GM12865 (cell line): ENCODE measurements around the gene USB1.

Experiments
- DNase-seq: peaks from one replicate; pipeline ENCODE4 v3.0.0; 2010; ENCODE audit warnings: low read depth
- H3K4me3 ChIP-seq: 2 replicates; pipeline ENCODE4 v1.5.1; 2011; ENCODE audit warnings: mild to moderate bottlenecking, low read depth, low read length, control low read depth
- TF ChIP-seq, protein P1 (sequence below): IDR thresholded peaks from 2 replicates; pipeline ENCODE4 v1.5.1; 2011; ENCODE audit warnings: low read length, control low read depth, low read depth, inconsistent platforms; ENCODE audit not compliant: insufficient read depth; ENCODE audit errors: missing control alignments

USB1 gene

DNA sequence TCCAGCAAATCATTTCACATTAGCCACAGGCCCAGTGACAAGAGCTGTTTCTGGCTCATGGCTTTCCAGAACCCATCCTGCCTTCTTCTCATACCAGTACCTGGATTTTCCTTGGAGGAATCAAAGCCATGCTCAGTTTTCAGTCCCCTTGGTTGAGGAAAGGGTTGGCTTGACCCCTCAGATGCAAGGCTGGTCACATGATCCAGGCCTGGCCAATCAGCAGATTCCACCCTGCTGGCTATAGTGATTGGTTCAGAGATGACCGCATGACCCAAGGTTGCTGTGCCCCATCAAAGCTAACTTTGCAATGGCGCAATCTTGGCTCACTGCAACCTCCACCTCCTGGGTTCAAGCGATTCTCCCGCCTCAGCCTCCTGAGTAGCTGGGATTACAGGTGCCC, 69.4 kb downstream of the USB1 start:
- no peak overlapping the region for H3K4me3 ChIP-seq
- TF ChIP-seq, protein P1, sequence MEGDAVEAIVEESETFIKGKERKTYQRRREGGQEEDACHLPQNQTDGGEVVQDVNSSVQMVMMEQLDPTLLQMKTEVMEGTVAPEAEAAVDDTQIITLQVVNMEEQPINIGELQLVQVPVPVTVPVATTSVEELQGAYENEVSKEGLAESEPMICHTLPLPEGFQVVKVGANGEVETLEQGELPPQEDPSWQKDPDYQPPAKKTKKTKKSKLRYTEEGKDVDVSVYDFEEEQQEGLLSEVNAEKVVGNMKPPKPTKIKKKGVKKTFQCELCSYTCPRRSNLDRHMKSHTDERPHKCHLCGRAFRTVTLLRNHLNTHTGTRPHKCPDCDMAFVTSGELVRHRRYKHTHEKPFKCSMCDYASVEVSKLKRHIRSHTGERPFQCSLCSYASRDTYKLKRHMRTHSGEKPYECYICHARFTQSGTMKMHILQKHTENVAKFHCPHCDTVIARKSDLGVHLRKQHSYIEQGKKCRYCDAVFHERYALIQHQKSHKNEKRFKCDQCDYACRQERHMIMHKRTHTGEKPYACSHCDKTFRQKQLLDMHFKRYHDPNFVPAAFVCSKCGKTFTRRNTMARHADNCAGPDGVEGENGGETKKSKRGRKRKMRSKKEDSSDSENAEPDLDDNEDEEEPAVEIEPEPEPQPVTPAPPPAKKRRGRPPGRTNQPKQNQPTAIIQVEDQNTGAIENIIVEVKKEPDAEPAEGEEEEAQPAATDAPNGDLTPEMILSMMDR = no peak
- DNase-seq = no peak
